Measurements from ENCODE around the gene SLC24A3.

DNA sequence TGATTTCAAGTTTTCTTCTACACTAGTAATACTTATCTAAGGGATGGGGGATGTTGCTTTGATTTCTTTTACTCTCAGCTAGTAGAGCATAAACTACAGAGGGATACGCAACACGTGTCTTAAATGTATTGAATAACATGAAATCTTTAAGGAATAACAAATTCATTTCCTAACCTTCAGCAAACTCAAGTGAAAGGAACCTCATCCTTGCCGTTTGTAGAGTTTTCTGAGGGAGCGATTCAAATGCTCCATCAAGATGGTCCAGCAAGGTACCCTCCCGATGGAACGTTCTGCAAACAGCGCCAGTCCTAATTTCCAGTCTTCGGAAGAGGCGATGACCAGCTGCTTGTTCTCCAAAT lies 450.2 kb downstream of the SLC24A3 start:
- no peak for TF ChIP-seq EP300 (IDR thresholded peaks at IDR 0.05)
- TF ChIP-seq POLR2A (IDR thresholded peaks at IDR 0.05): no peak
- no peak for TF ChIP-seq POLR2AphosphoS5 (IDR thresholded peaks at IDR 0.05)

All from suprapubic skin (tissue), 4 donors.